ENCODE data around the gene SMIM15. TPM values are rescaled to one million over a fixed set of nuclear protein-coding genes. Genes with fewer than 3 reads are reported as not detected.

The SMIM15 gene
- total and polyA plus RNA-seq, 2 of the 13 experiments (the other 11 are each of a cell fraction or from before 2014, with no cell fraction given), result 12.7 to 58.2 TPM

GRCh38 chr5:61178702-61179101 lies 16.4 kb upstream of the SMIM15 start:
- POLR2A ChIA-PET, result no interaction called here
- Histone ChIP-seq H3K27me3 (ENCODE audit: control insufficient read depth in 1 of 2, insufficient read depth in 2 of 2, low read length in 2 of 2) (no peaks in the 10 kb centered on the region; a peak in 1 of 5 replicates), H3K79me2 (ENCODE audit: insufficient read depth, low read length) (no peaks in the 10 kb centered on the region), H3K36me3 (replicated peaks in 1 of 2; ENCODE audit: control insufficient read depth in 1 of 2, insufficient read depth in 2 of 2, low read length in 2 of 2) (no peaks in the 10 kb centered on the region), H2AFZ (ENCODE audit: low read length) (no peak overlapping the region), H3K4me1 (ENCODE audit: insufficient read depth, low read length) (no peaks in the 10 kb centered on the region), H3K27ac (ENCODE audit: extremely low read length, insufficient read depth, low read length) (no peak overlapping the region), H4K20me1 (ENCODE audit: insufficient read depth, low read length) (no peaks in the 10 kb centered on the region), H3K4me2 (ENCODE audit: low read depth, low read length) (no peak overlapping the region), H3K4me3 (replicated peaks in 1 of 3; ENCODE audit: insufficient read depth in 1 of 3, low read depth in 2 of 3, low read length in 3 of 3) (no peak overlapping the region), H3K9me3 (ENCODE audit: low read length) (no peaks in the 10 kb centered on the region), H3K9ac (ENCODE audit: insufficient read depth, low read depth, low read length) (no peak overlapping the region)
- CTCF ChIA-PET (ENCODE audit: low intra/inter-chr PET ratio, low total read pairs), result no interaction called here
- no TSS peak for BruUV-seq (replicated peaks)
- in situ Hi-C loops (cut with HindIII; ENCODE audit: extremely low pct_ligation_motif_present, low pct_unique_long_range_greater_than_20kb) (no loop called here), intact Hi-C loops (cut with micrococcal nuclease; ENCODE audit: unreplicated experiment) (no loop called here)
- DNase-seq (ENCODE audit: low spot score) (no peak), ATAC-seq (no peak), FAIRE-seq (no peak)
- TF ChIP-seq, protein P1, sequence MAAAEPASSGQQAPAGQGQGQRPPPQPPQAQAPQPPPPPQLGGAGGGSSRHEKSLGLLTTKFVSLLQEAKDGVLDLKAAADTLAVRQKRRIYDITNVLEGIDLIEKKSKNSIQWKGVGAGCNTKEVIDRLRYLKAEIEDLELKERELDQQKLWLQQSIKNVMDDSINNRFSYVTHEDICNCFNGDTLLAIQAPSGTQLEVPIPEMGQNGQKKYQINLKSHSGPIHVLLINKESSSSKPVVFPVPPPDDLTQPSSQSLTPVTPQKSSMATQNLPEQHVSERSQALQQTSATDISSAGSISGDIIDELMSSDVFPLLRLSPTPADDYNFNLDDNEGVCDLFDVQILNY (CRISPR knock-in tag; conservative IDR thresholded peaks at IDR 0.05), result no peak
- TF ChIP-seq ZNF713 (CRISPR knock-in tag; IDR thresholded peaks at IDR 0.05) (no peak), MAFF (IDR thresholded peaks at IDR 0.05; ENCODE audit: low read depth, low read length) (0 out of 2 replicates have a peak, but pooled peaks have one; percentile 5), HMG20B (CRISPR knock-in tag; conservative IDR thresholded peaks at IDR 0.05) (no peak), MAFK (conservative IDR thresholded peaks at IDR 0.05 in 1 of 2, IDR thresholded peaks at IDR 0.05 in 1 of 2; ENCODE audit: low read length in 2 of 2) (peak; percentile 39 to 65; a peak in 3 of 4 replicates), HDAC6 (IDR thresholded peaks at IDR 0.05; ENCODE audit: low read depth, low read length) (no peak)
- 56% methylated on average over 4 of the region's 4 CpGs for WGBS (ENCODE audit: low lambda C conversion rate)

DNA sequence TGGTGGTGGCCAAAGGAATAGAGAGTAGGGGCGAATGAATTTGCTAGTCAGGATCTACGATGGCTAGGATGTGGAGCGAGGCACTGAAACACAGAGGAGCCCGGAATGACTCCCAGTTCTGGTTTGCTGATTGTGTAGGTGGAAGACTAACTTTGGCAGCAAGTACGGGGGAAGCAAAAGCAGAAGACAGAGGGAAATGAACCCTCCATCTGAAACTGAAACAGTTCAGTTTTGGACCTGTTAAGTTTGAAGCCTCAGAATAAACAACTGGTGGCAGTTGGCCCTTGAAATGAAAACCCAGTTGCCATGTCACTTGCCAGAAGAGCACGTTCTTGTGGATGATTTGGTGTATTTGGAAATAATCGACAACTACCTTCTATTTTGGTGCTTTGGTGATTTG lies 15.4 kb upstream of the SMIM15 start:
- intact Hi-C loops (cut with micrococcal nuclease; ENCODE audit: unreplicated experiment), result no loop called here
- ATAC-seq (no peak), FAIRE-seq (no peak), DNase-seq (ENCODE audit: low spot score) (no peak)
- H3K9ac ChIP-seq (ENCODE audit: insufficient read depth, low read depth, low read length), result no peak overlapping the region
- H3K9me3 ChIP-seq (ENCODE audit: low read length), result no peaks in the 10 kb centered on the region
- in situ Hi-C loops (cut with HindIII; ENCODE audit: extremely low pct_ligation_motif_present, low pct_unique_long_range_greater_than_20kb), result no loop called here
- 59% methylated on average over 7 of the region's 7 CpGs for WGBS (ENCODE audit: low lambda C conversion rate)
- no peak overlapping the region for H3K27ac ChIP-seq (ENCODE audit: extremely low read length, insufficient read depth, low read length)
- no peak overlapping the region for H3K4me2 ChIP-seq (ENCODE audit: low read depth, low read length)
- POLR2A ChIA-PET, result no interaction called here
- H3K79me2 ChIP-seq (ENCODE audit: insufficient read depth, low read length), result no peaks in the 10 kb centered on the region
- no peaks in the 10 kb centered on the region for H3K4me1 ChIP-seq (ENCODE audit: insufficient read depth, low read length)
- no peaks in the 10 kb centered on the region for H3K36me3 ChIP-seq (replicated peaks in 1 of 2; ENCODE audit: control insufficient read depth in 1 of 2, insufficient read depth in 2 of 2, low read length in 2 of 2)
- H4K20me1 ChIP-seq (ENCODE audit: insufficient read depth, low read length), result no peaks in the 10 kb centered on the region
- no peak overlapping the region for H3K4me3 ChIP-seq (replicated peaks in 1 of 3; ENCODE audit: insufficient read depth in 1 of 3, low read depth in 2 of 3, low read length in 3 of 3)
- CTCF ChIA-PET (ENCODE audit: low intra/inter-chr PET ratio, low total read pairs), result no interaction called here
- no TSS peak for BruUV-seq (replicated peaks)
- H2AFZ ChIP-seq (ENCODE audit: low read length), result no peak overlapping the region
- TF ChIP-seq SPEN (CRISPR knock-in tag; IDR thresholded peaks at IDR 0.05; ENCODE audit: low read depth), result no peak
- no peak for TF ChIP-seq ZNF768 (CRISPR knock-in tag; IDR thresholded peaks at IDR 0.05)
- no peak for TF ChIP-seq HES4 (CRISPR knock-in tag; IDR thresholded peaks at IDR 0.05; ENCODE audit: borderline replicate concordance)
- no peaks in the 10 kb centered on the region; a peak in 1 of 5 replicates for H3K27me3 ChIP-seq (ENCODE audit: control insufficient read depth in 1 of 2, insufficient read depth in 2 of 2, low read length in 2 of 2)
